A549 (cell line): ENCODE results near the gene ACTRT2. TPM values are rescaled to one million over a fixed set of nuclear protein-coding genes. Genes with fewer than 3 reads are reported as not detected.

Experiments used
- ATAC-seq, 2 experiments: fragments of 200-7000 bp in 1 of 2; fragments of >200 bp in 1 of 2; cut with Nextera tagmentation in 1 of 2; cut with Tn5 transposase in 1 of 2; 3 replicates each; pipeline versions ENCODE4 v1.8.0 to v1.9.1; 2018 to 2020; ENCODE audit warnings: mild to moderate bottlenecking in 1 of 2, moderate library complexity in 1 of 2
- CTCF ChIA-PET: fragments of 300-600 bp; sonication (Branson Sonifier 250); formaldehyde crosslinking; extraction: SDS; loops from one replicate; lab custom pipeline; 2021; ENCODE audit warnings: antibody characterized with exemption, inconsistent platforms; lab: Yijun Ruan, JAX
- POLR2A ChIA-PET: fragments of 350-600 bp; formaldehyde crosslinking; extraction: SDS; loops from one replicate; lab custom pipeline; 2021; ENCODE audit warnings: antibody characterized with exemption, inconsistent platforms; lab: Yijun Ruan, JAX
- DNase-seq, 2 experiments: peaks; one replicate each; pipeline versions ENCODE4 v3.0.0 to v3.0.0-alpha.2; 2011 to 2016; ENCODE audit warnings: low read depth in 1 of 2, low spot score in 1 of 2
- FAIRE-seq: peaks from 2 replicates; lab custom pipeline; 2011; peaks lifted over from hg19 to GRCh38; lab: Jason Lieb, UNC
- H3K27ac ChIP-seq, 2 experiments: fragments of >200 bp; sonication (Bioruptor Twin); formaldehyde crosslinking; 3 replicates each; pipeline ENCODE4 v1.5.1; 2016 to 2017
- H3K4me1 ChIP-seq: fragments of >200 bp; sonication (Bioruptor Twin); formaldehyde crosslinking; 3 replicates; pipeline ENCODE4 v1.6.1; 2016
- H3K4me2 ChIP-seq: fragments of >200 bp; sonication (Bioruptor Twin); formaldehyde crosslinking; 3 replicates; pipeline ENCODE4 v1.6.1; 2016
- H3K4me3 ChIP-seq: fragments of >200 bp; sonication (Bioruptor Twin); formaldehyde crosslinking; 3 replicates; pipeline ENCODE4 v1.5.1; 2016
- H3K9me3 ChIP-seq: fragments of >200 bp; sonication (Bioruptor Twin); formaldehyde crosslinking; 3 replicates; pipeline ENCODE4 v1.6.1; 2016
- CBX2 ChIP-seq: fragments of 200-600 bp; sonication (generic); IDR thresholded peaks from 2 replicates; pipeline ENCODE4 v1.6.1; 2016; ENCODE audit warnings: low read depth, mild to moderate bottlenecking, borderline replicate concordance
- CBX8 ChIP-seq: fragments of 200-600 bp; sonication (generic); IDR thresholded peaks from 2 replicates; pipeline ENCODE4 v1.6.1; 2016
- CEBPB ChIP-seq, 2 experiments: fragments of >200 bp in 1 of 2; sonication (Bioruptor Twin) in 1 of 2; formaldehyde crosslinking in 1 of 2; IDR thresholded peaks; 2 replicates each; pipeline ENCODE4 v1.6.1; 2012 to 2016
- CHD2 ChIP-seq: fragments of 150-350 bp; IDR thresholded peaks from 2 replicates; pipeline ENCODE4 v1.6.1; 2014; ENCODE audit warnings: low read length; ENCODE audit not compliant: partially characterized antibody
- CTCF ChIP-seq: fragments of >200 bp; sonication (Bioruptor Twin); formaldehyde crosslinking; IDR thresholded peaks from 3 replicates; pipeline ENCODE4 v1.5.1; 2016
- EHMT2 ChIP-seq: fragments of 200-600 bp; sonication (generic); IDR thresholded peaks from 2 replicates; pipeline ENCODE4 v1.6.1; 2016; ENCODE audit warnings: antibody characterized with exemption, low read depth, mild to moderate bottlenecking, moderate library complexity
- ELK1 ChIP-seq: fragments of 150-350 bp; IDR thresholded peaks from 2 replicates; pipeline ENCODE4 v1.6.1; 2014; ENCODE audit warnings: low read depth, mild to moderate bottlenecking, low read length
- ESRRA ChIP-seq: fragments of 150-350 bp; IDR thresholded peaks from 2 replicates; pipeline ENCODE4 v1.6.1; 2014; ENCODE audit warnings: mild to moderate bottlenecking, low read length, borderline replicate concordance
- FOSB ChIP-seq: fragments of 250-450 bp; sonication (Bioruptor Pico); IDR thresholded peaks from 2 replicates; pipeline ENCODE4 v1.5.0; 2020; ENCODE audit warnings: mild to moderate bottlenecking, moderate library complexity
- FOSL2 ChIP-seq, 2 experiments: fragments of 450-650 bp in 1 of 2; fragments of >200 bp in 1 of 2; sonication (Bioruptor Twin) in 1 of 2; formaldehyde crosslinking; IDR thresholded peaks; 2 replicates each; pipeline versions ENCODE4 v1.5.0 to v1.6.1; 2016 to 2020; ENCODE audit warnings: mild to moderate bottlenecking in 1 of 2, moderate library complexity in 1 of 2
- GATA3 ChIP-seq: IDR thresholded peaks from 2 replicates; pipeline ENCODE4 v1.6.1; 2012; ENCODE audit warnings: borderline replicate concordance
- JUNB ChIP-seq: fragments of >200 bp; sonication (Bioruptor Twin); formaldehyde crosslinking; IDR thresholded peaks from 2 replicates; pipeline ENCODE4 v1.6.1; 2016
- KDM1A ChIP-seq: fragments of 200-600 bp; sonication (generic); IDR thresholded peaks from 2 replicates; pipeline ENCODE4 v1.6.1; 2016; ENCODE audit warnings: low read depth, mild to moderate bottlenecking
- KDM5A ChIP-seq: fragments of 200-600 bp; sonication (generic); IDR thresholded peaks from 2 replicates; pipeline ENCODE4 v1.6.1; 2016; ENCODE audit warnings: antibody characterized with exemption, mild to moderate bottlenecking
- MAX ChIP-seq: IDR thresholded peaks from 2 replicates; pipeline ENCODE4 v1.6.1; 2012
- MAZ ChIP-seq: fragments of 150-350 bp; IDR thresholded peaks from 2 replicates; pipeline ENCODE4 v1.6.1; 2014; ENCODE audit warnings: antibody characterized with exemption, low read depth, low read length, borderline replicate concordance
- POLR2A ChIP-seq: IDR thresholded peaks from 2 replicates; pipeline ENCODE4 v1.6.1; 2012; ENCODE audit warnings: mild to moderate bottlenecking, low read length
- POLR2AphosphoS2 ChIP-seq: conservative IDR thresholded peaks from 2 replicates; pipeline ENCODE4 v1.6.1; 2012; ENCODE audit warnings: low read length, improper control_type of control experiment, inconsistent platforms
- RAD21 ChIP-seq, 2 experiments: fragments of >200 bp in 1 of 2; sonication (Bioruptor Twin) in 1 of 2; formaldehyde crosslinking in 1 of 2; IDR thresholded peaks in 1 of 2; conservative IDR thresholded peaks in 1 of 2; 2 replicates in 1 of 2; 3 replicates in 1 of 2; pipeline ENCODE4 v1.6.1; 2012 to 2018; ENCODE audit warnings: inconsistent platforms in 1 of 2
- RARB ChIP-seq: fragments of 250-450 bp; sonication (Bioruptor Pico); IDR thresholded peaks from 2 replicates; pipeline ENCODE4 v1.8.0; 2021; ENCODE audit warnings: mild to moderate bottlenecking, moderate library complexity
- RFX5 ChIP-seq: fragments of 450-650 bp; IDR thresholded peaks from 2 replicates; pipeline ENCODE4 v1.7.1; 2014; ENCODE audit warnings: antibody characterized with exemption, mild to moderate bottlenecking, moderate library complexity
- RNF2 ChIP-seq: fragments of 200-600 bp; sonication (generic); IDR thresholded peaks from 2 replicates; pipeline ENCODE4 v1.6.1; 2016; ENCODE audit warnings: low read depth, mild to moderate bottlenecking, antibody characterized with exemption, moderate library complexity, borderline replicate concordance
- SREBF2 ChIP-seq: fragments of 450-650 bp; IDR thresholded peaks from 2 replicates; pipeline ENCODE4 v1.6.1; 2014; ENCODE audit warnings: mild to moderate bottlenecking, moderate library complexity
- TFCP2L1 ChIP-seq: fragments of 250-450 bp; sonication (Bioruptor Pico); IDR thresholded peaks from 2 replicates; pipeline ENCODE4 v1.5.0; 2021; ENCODE audit warnings: mild to moderate bottlenecking
- TP53 ChIP-seq: fragments of 250-450 bp; sonication (Bioruptor Pico); IDR thresholded peaks from 2 replicates; pipeline ENCODE4 v1.5.0; 2021; ENCODE audit warnings: mild to moderate bottlenecking, moderate library complexity
- ZSCAN20 ChIP-seq: fragments of 250-450 bp; sonication (Bioruptor Pico); IDR thresholded peaks from 2 replicates; pipeline ENCODE4 v1.8.0; 2022; ENCODE audit warnings: mild to moderate bottlenecking, moderate library complexity
- whole genome bisulfite sequencing: methylation state at CpG from one replicate; pipeline ENCODE4 v1.1.6; 2017; ENCODE audit errors: missing lambda C conversion rate; 5-methylcytosine and 5-hydroxymethylcytosine counted together
- polyA plus RNA-seq, 4 experiments: library from polyadenylated mRNA; depleted of rRNA in 3 of 4; stranded (reverse); fragments of >200 nt; fragmentation: RNase III in 1 of 4; extraction: RNeasy Plus Mini Kit Qiagen cat#74134 plus additional on column Dnase treatment in 1 of 4; gene quantifications; 2 replicates in 3 of 4; 3 replicates in 1 of 4; pipeline ENCODE4 v1.2.3, GENCODE V29; 2011 to 2017
- TF ChIP-seq, protein P1 (sequence below): IDR thresholded peaks from 2 replicates; pipeline ENCODE4 v1.6.1; 2012

The ACTRT2 gene
- polyA plus RNA-seq, 2 of the 4 experiments (the other 2 are of a cell fraction), result not detected

GRCh38 chr1:3004285-3005205, 16.7 kb upstream of the ACTRT2 start:
- FAIRE-seq (no peak), ATAC-seq (no peak), DNase-seq (no peak)
- Histone ChIP-seq H3K27ac (no peak overlapping the region), H3K4me1 (no peaks in the 10 kb centered on the region), H3K4me2 (no peak overlapping the region), H3K9me3 (no peaks in the 10 kb centered on the region; the same call in 2 of the 3 replicates), H3K4me3 (no peak overlapping the region)
- ChIA-PET CTCF (interaction anchor here (1.8 kb wide), 1 partner anchor 9 kb away, joined by 7 read pairs; no protein-coding TSS in a partner anchor), POLR2A (no interaction called here)
- no peak for TF ChIP-seq TP53 (CRISPR knock-in tag)
- no peak for TF ChIP-seq RARB (CRISPR knock-in tag)
- no peak for TF ChIP-seq TFCP2L1 (CRISPR knock-in tag)
- TF ChIP-seq MAX, result no peak
- no peak for TF ChIP-seq CBX2
- TF ChIP-seq CHD2, result no peak
- no peak for TF ChIP-seq ESRRA
- no peak for TF ChIP-seq MAZ
- no peak for TF ChIP-seq KDM5A
- TF ChIP-seq SREBF2, result no peak
- no peak for TF ChIP-seq FOSB (CRISPR knock-in tag)
- TF ChIP-seq RNF2, result no peak
- no peak for TF ChIP-seq GATA3
- 8% methylated on average over 14 of the region's 20 CpGs for WGBS

GRCh38 chr1:3005771-3006170, 15.5 kb upstream of the ACTRT2 start:
- DNase-seq (no peak), FAIRE-seq (no peak), ATAC-seq (no peak)
- Histone ChIP-seq H3K4me3 (no peak overlapping the region), H3K9me3 (no peaks in the 10 kb centered on the region; the same call in 2 of the 3 replicates), H3K27ac (no peak overlapping the region), H3K4me2 (no peak overlapping the region), H3K4me1 (no peaks in the 10 kb centered on the region)
- TF ChIP-seq POLR2AphosphoS2 (no peak), CBX2 (no peak), SREBF2 (no peak), RFX5 (no peak), FOSL2 (IDR thresholded peaks at IDR 0.05) (no peak), FOSL2 (CRISPR knock-in tag; IDR thresholded peaks at IDR 0.05) (no peak), TP53 (CRISPR knock-in tag) (no peak), KDM5A (no peak), CEBPB (IDR thresholded peaks at IDR 0.05) (no peak), CTCF (no peak), KDM1A (no peak), CBX8 (no peak), POLR2A (no peak), RAD21 (conservative IDR thresholded peaks at IDR 0.05 in 1 of 2, IDR thresholded peaks at IDR 0.05 in 1 of 2) (no peak), ZSCAN20 (CRISPR knock-in tag) (no peak), MAZ (no peak), JUNB (no peak), MAX (no peak), ELK1 (no peak), EHMT2 (no peak)
- TF ChIP-seq, protein P1, sequence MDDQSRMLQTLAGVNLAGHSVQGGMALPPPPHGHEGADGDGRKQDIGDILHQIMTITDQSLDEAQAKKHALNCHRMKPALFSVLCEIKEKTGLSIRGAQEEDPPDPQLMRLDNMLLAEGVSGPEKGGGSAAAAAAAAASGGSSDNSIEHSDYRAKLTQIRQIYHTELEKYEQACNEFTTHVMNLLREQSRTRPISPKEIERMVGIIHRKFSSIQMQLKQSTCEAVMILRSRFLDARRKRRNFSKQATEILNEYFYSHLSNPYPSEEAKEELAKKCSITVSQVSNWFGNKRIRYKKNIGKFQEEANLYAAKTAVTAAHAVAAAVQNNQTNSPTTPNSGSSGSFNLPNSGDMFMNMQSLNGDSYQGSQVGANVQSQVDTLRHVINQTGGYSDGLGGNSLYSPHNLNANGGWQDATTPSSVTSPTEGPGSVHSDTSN, result no peak
- ChIA-PET POLR2A (no interaction called here), CTCF (interaction anchor here (0.8 kb wide), 1 partner anchor 9 kb away, joined by 3 read pairs; no protein-coding TSS in a partner anchor)
- 0% methylated on average over 8 of the region's 8 CpGs for WGBS
